ENCODE results near the gene TNIP1.
A peak's percentile ranks its signal among the peaks of the same experiment; 100 is the strongest.

The TNIP1 gene

DNA sequence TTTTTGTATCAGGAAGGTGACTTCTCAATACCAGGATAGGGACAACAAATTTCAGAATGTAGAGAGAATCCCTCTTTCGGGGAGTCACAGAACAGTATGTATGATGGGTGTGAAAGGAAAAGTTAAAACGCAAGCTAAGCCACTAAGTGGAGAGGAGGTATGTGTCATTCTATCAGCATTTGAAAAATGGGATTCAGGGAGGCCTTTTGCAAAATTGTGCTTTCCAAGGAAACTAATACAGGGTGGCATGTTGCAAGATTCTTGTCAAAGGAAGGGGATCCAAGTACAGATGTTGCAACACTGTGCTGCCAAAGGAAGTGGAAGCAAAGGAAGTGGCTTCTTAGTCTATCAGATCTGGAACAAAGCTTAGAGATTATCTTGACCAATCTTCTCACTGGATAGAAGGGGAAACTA lies 12.6 kb upstream of the TNIP1 start:
- Histone ChIP-seq H3K4me1 (ENCODE audit: control insufficient read depth in 1 of 2, insufficient read depth in 2 of 2, low read length in 2 of 2) (peaks cover 30 to 35% of the 10 kb centered on the region in 2 donors), H3K27ac (ENCODE audit: low read length) (peak overlapping the region; percentile 88), H3K9me3 (ENCODE audit: control insufficient read depth in 1 of 2, low read length in 2 of 2) (no peaks in the 10 kb centered on the region), H3K36me3 (ENCODE audit: control insufficient read depth in 1 of 2, insufficient read depth in 2 of 2, low read length in 2 of 2) (no peaks in the 10 kb centered on the region), H3K4me3 (ENCODE audit: low read depth in 1 of 2, low read length in 2 of 2) (no peak overlapping the region), H3K27me3 (ENCODE audit: low read depth, low read length) (no peaks in the 10 kb centered on the region)

DNA sequence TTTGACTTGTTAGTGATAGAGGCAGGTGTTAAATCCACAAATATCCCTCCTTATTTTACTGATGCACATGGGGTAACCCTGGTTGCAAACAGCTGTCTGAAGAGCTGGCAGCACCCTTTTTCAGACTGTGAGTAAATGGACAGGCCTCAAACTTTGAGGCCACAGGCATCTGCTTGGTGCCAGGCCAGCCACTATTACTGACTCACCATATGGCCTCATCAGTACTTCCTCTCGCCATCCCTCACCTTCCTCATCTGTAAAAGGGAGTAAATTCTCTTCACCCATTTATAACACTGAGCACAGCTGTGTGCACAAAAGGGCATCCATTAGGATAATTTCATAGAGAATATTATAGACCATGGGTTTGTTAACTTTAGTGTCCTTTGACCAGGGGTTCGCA lies 11.9 kb upstream of the TNIP1 start:
- H3K27me3 ChIP-seq (ENCODE audit: low read depth, low read length): no peaks in the 10 kb centered on the region
- H3K4me3 ChIP-seq (ENCODE audit: low read depth in 1 of 2, low read length in 2 of 2): no peak overlapping the region
- no peaks in the 10 kb centered on the region for H3K36me3 ChIP-seq (ENCODE audit: control insufficient read depth in 1 of 2, insufficient read depth in 2 of 2, low read length in 2 of 2)
- H3K4me1 ChIP-seq (ENCODE audit: control insufficient read depth in 1 of 2, insufficient read depth in 2 of 2, low read length in 2 of 2): peaks cover 30 to 31% of the 10 kb centered on the region in 2 donors
- no peaks in the 10 kb centered on the region for H3K9me3 ChIP-seq (ENCODE audit: control insufficient read depth in 1 of 2, low read length in 2 of 2)
- H3K27ac ChIP-seq (ENCODE audit: low read length): peak overlapping the region; percentile 88

DNA sequence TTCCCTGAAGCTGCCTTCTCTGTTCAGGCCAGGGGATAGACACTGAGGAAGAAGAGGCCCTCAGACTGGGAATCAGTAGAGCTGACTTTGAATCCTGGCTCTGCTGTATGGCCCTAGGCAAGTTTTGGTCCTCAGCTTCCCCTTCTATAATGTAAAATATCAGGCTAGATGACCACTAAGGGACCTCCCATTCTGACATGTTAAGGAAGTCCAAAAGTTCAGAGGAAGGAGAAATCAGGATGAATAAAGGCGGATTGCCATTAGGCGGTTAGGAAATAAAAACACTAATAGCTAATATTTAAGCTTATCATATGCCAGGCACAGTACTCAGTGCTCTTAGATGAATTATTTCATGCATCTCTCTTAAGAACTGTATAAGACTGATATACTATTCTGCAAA lies 8.9 kb upstream of the TNIP1 start:
- peaks cover 21 to 34% of the 10 kb centered on the region in 2 donors for H3K4me1 ChIP-seq (ENCODE audit: control insufficient read depth in 1 of 2, insufficient read depth in 2 of 2, low read length in 2 of 2)
- H3K9me3 ChIP-seq (ENCODE audit: control insufficient read depth in 1 of 2, low read length in 2 of 2): no peaks in the 10 kb centered on the region
- no peak overlapping the region for H3K4me3 ChIP-seq (ENCODE audit: low read depth in 1 of 2, low read length in 2 of 2)
- H3K27me3 ChIP-seq (ENCODE audit: low read depth, low read length): no peaks in the 10 kb centered on the region
- H3K36me3 ChIP-seq (ENCODE audit: control insufficient read depth in 1 of 2, insufficient read depth in 2 of 2, low read length in 2 of 2): no peaks in the 10 kb centered on the region
- no peak overlapping the region for H3K27ac ChIP-seq (ENCODE audit: low read length)

DNA sequence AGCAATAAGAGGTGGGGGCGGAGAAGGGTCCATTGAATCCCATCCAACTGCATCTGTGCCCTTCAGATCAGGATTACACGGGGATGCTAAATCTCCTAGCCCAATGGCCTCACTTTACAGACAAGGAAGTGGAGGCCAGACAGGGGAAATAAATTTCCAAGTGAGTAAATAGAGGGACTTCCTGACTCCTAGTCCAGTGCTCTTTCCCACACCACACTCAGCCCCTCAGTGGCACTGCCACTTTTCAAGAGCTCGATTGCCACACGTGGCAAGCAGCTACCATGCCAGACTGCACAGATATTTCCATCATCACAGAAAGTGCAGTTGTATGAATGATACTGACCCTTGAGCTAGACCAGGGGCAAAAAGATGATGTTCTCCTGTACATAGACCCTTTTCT lies 8.2 kb upstream of the TNIP1 start:
- H3K27me3 ChIP-seq (ENCODE audit: low read depth, low read length): no peaks in the 10 kb centered on the region
- H3K9me3 ChIP-seq (ENCODE audit: control insufficient read depth in 1 of 2, low read length in 2 of 2): no peaks in the 10 kb centered on the region
- no peak overlapping the region for H3K27ac ChIP-seq (ENCODE audit: low read length)
- H3K4me3 ChIP-seq (ENCODE audit: low read depth in 1 of 2, low read length in 2 of 2): no peak overlapping the region
- no peaks in the 10 kb centered on the region for H3K36me3 ChIP-seq (ENCODE audit: control insufficient read depth in 1 of 2, insufficient read depth in 2 of 2, low read length in 2 of 2)
- peaks cover 14 to 30% of the 10 kb centered on the region in 2 donors for H3K4me1 ChIP-seq (ENCODE audit: control insufficient read depth in 1 of 2, insufficient read depth in 2 of 2, low read length in 2 of 2)

DNA sequence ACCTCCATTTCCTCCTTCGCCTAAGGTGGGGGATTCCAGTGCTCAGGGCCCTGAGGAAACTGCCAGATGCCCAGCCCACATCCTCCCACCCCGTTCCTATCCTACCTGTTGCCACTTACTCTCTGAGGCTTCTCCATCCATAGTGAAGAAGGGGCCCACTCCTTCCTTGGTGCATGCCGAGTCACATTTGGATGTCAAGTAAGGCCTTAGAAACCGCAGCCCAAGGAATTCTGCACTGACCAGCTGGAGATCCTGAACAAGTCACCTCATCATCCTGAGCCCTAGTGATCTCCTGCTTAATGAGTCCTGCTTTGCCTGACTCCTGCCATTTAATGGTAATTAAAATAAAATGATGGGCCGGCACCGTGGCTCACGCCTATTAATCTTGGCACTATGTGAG lies 6.7 kb upstream of the TNIP1 start:
- Histone ChIP-seq H3K4me1 (ENCODE audit: control insufficient read depth in 1 of 2, insufficient read depth in 2 of 2, low read length in 2 of 2) (peaks cover 4 to 28% of the 10 kb centered on the region in 2 donors), H3K27ac (ENCODE audit: low read length) (peak overlapping the region; percentile 88), H3K27me3 (ENCODE audit: low read depth, low read length) (no peaks in the 10 kb centered on the region), H3K4me3 (ENCODE audit: low read depth in 1 of 2, low read length in 2 of 2) (no peak overlapping the region), H3K36me3 (ENCODE audit: control insufficient read depth in 1 of 2, insufficient read depth in 2 of 2, low read length in 2 of 2) (no peaks in the 10 kb centered on the region), H3K9me3 (ENCODE audit: control insufficient read depth in 1 of 2, low read length in 2 of 2) (no peaks in the 10 kb centered on the region)

DNA sequence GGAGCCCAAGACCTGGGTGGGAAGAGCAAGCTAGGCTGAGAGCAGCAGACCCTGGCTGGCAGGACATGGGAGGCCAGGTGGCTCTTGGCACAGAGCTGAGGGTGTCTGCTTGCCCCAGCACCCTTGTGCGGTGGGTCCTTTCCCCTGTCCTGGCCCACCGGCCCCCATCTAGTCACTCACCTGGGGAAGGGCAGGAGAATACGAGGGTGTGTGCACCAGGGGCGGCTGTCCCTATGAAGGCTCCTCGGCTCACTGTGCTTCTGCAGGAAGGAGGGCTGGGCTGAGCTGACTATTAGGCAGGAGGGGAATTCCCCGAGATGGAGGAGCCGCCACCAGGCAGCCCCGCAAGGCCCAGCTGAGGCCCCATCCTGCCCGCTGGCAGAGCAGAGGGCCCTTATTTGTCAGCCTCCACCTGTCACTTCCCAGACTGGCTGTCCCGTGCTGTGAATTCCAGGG lies 6.1 kb upstream of the TNIP1 start:
- H3K4me1 ChIP-seq (ENCODE audit: control insufficient read depth in 1 of 2, insufficient read depth in 2 of 2, low read length in 2 of 2): peaks cover 4 to 28% of the 10 kb centered on the region in 2 donors
- no peak overlapping the region for H3K4me3 ChIP-seq (ENCODE audit: low read depth in 1 of 2, low read length in 2 of 2)
- H3K27me3 ChIP-seq (ENCODE audit: low read depth, low read length): no peaks in the 10 kb centered on the region
- peak overlapping the region; percentile 88 for H3K27ac ChIP-seq (ENCODE audit: low read length)
- no peaks in the 10 kb centered on the region for H3K9me3 ChIP-seq (ENCODE audit: control insufficient read depth in 1 of 2, low read length in 2 of 2)
- H3K36me3 ChIP-seq (ENCODE audit: control insufficient read depth in 1 of 2, insufficient read depth in 2 of 2, low read length in 2 of 2): no peaks in the 10 kb centered on the region

DNA sequence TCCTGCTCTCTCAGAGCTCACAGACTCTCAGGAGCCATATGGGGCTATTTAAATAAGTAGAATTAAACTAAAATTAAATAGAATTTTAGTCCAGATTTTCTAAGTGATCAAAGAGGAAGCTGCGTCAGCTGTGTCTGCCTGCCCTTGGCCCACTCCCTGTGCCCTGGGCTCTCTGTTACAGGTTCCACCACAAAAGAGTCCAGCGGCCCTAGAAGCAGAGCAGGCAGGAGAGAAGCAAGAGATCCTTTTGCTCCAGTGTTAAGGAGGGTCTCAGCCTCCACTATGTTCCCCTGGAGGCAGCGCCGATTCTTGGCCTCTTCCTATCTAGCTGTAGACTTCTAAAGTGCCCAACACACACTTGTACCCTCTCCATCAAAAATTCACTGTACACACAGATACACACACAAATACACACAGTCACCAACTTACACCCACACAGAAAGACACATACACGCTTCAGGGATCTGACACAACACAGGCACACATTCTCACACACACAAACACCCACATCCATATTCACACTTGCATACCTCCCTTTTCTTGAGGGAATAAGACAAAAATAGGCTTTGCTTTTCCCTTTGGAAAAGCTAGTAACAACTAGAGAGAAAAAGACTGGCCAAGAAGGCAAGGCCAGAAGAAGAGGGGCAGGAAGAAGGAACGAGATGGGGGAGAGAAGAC lies 5.5 kb upstream of the TNIP1 start:
- Histone ChIP-seq H3K4me1 (ENCODE audit: control insufficient read depth in 1 of 2, insufficient read depth in 2 of 2, low read length in 2 of 2) (peaks cover 4 to 28% of the 10 kb centered on the region in 2 donors), H3K27ac (ENCODE audit: low read length) (peak overlapping the region; percentile 88)

DNA sequence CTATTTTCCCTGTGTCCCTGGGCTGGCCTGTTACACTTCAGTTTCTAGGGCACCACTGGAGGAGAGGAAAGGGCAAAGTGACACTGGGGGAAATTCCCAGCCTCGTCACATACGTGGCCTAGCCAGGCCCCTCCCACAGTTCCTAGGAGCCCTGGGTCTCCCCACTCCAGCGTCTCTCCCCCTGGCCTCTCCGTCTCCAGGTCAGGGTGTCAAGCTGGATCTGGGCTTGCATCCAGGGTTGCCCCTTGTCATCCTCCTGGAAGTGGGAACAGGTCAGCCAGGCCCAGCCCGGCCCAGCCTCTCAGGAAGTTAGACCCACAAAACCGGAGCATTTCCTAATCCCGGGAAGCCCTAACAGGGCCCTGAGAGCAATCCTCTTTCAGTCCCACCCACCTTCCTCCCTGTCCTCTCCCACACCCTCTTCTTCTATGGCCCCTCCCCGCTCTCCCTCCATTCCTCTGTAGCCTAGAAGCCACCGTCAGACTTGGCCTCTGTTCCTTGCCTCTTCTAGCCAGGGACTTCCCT lies 4.7 kb upstream of the TNIP1 start:
- H3K27ac ChIP-seq (ENCODE audit: low read length): peak overlapping the region; percentile 88
- H3K4me3 ChIP-seq (ENCODE audit: low read depth in 1 of 2, low read length in 2 of 2): no peak overlapping the region
- H3K36me3 ChIP-seq (ENCODE audit: control insufficient read depth in 1 of 2, insufficient read depth in 2 of 2, low read length in 2 of 2): peaks cover 0 to 3% of the 10 kb centered on the region in 2 donors
- no peaks in the 10 kb centered on the region for H3K27me3 ChIP-seq (ENCODE audit: low read depth, low read length)
- H3K4me1 ChIP-seq (ENCODE audit: control insufficient read depth in 1 of 2, insufficient read depth in 2 of 2, low read length in 2 of 2): peaks cover 4 to 28% of the 10 kb centered on the region in 2 donors
- no peaks in the 10 kb centered on the region for H3K9me3 ChIP-seq (ENCODE audit: control insufficient read depth in 1 of 2, low read length in 2 of 2)

More for the DNA sequence above, 5.5 kb upstream of the TNIP1 start:
- no peaks in the 10 kb centered on the region for H3K36me3 ChIP-seq (ENCODE audit: control insufficient read depth in 1 of 2, insufficient read depth in 2 of 2, low read length in 2 of 2)
- H3K4me3 ChIP-seq (ENCODE audit: low read depth in 1 of 2, low read length in 2 of 2): no peak overlapping the region
- no peaks in the 10 kb centered on the region for H3K9me3 ChIP-seq (ENCODE audit: control insufficient read depth in 1 of 2, low read length in 2 of 2)
- no peaks in the 10 kb centered on the region for H3K27me3 ChIP-seq (ENCODE audit: low read depth, low read length)

DNA sequence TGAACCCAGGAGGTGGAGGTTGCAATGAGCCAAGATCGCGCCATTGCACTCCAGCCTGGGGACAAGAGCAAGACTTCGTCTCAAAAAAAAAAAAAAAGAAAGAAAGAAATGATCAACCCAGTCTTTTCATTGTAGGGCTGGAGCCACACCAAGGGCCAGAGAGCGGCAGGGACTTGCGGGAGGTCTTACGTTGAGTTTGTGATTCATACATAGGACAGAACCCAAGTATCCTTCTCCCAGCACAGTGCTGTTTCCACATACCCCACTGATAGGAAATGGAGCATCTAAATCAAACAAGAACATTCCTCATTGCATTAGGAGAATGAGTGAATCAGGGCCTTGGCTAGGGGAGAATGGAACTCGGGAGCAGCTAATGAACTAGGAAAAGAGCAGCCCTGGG lies 3.5 kb upstream of the TNIP1 start:
- H3K36me3 ChIP-seq (ENCODE audit: control insufficient read depth in 1 of 2, insufficient read depth in 2 of 2, low read length in 2 of 2): peaks cover 0 to 4% of the 10 kb centered on the region in 2 donors
- H3K9me3 ChIP-seq (ENCODE audit: control insufficient read depth in 1 of 2, low read length in 2 of 2): no peaks in the 10 kb centered on the region
- H3K27me3 ChIP-seq (ENCODE audit: low read depth, low read length): no peaks in the 10 kb centered on the region
- H3K4me3 ChIP-seq (ENCODE audit: low read depth in 1 of 2, low read length in 2 of 2): no peak overlapping the region
- H3K4me1 ChIP-seq (ENCODE audit: control insufficient read depth in 1 of 2, insufficient read depth in 2 of 2, low read length in 2 of 2): peaks cover 13 to 35% of the 10 kb centered on the region in 2 donors
- H3K27ac ChIP-seq (ENCODE audit: low read length): peak overlapping the region; percentile 88

DNA sequence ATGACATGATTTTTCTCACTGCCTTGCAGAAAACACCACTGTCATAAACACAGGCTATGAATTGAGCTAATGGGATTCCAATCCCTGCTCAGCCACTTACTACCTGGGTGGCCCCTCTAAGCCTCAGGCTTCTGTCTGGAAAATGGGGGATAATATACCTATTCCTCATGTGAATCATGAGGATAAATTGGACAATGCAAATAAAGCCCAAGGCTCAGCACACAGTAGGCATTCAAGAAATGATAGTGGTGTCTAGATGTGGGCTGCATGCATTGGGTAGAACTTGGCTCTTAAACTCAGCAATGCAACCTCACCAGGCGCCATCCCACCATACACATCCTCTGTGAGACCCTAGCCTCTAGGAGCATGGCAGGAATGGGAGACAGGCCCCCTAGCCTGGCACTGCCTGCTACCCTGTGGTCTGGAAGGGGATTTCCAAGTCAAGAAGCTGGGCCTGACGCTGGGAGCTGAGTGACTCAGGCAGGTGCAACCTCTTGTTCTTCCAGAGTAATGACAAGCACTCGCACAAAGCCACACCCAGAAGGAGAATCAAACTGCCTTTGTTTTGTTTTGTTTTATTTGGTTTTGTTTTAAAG lies 2.3 kb upstream of the TNIP1 start:
- H3K4me3 ChIP-seq (ENCODE audit: low read depth in 1 of 2, low read length in 2 of 2): no peak overlapping the region
- H3K36me3 ChIP-seq (ENCODE audit: control insufficient read depth in 1 of 2, insufficient read depth in 2 of 2, low read length in 2 of 2): peaks cover 1 to 8% of the 10 kb centered on the region in 2 donors
- no peaks in the 10 kb centered on the region for H3K27me3 ChIP-seq (ENCODE audit: low read depth, low read length)
- H3K27ac ChIP-seq (ENCODE audit: low read length): peak overlapping the region; percentile 99
- peaks cover 22 to 37% of the 10 kb centered on the region in 2 donors for H3K4me1 ChIP-seq (ENCODE audit: control insufficient read depth in 1 of 2, insufficient read depth in 2 of 2, low read length in 2 of 2)
- H3K9me3 ChIP-seq (ENCODE audit: control insufficient read depth in 1 of 2, low read length in 2 of 2): no peaks in the 10 kb centered on the region

DNA sequence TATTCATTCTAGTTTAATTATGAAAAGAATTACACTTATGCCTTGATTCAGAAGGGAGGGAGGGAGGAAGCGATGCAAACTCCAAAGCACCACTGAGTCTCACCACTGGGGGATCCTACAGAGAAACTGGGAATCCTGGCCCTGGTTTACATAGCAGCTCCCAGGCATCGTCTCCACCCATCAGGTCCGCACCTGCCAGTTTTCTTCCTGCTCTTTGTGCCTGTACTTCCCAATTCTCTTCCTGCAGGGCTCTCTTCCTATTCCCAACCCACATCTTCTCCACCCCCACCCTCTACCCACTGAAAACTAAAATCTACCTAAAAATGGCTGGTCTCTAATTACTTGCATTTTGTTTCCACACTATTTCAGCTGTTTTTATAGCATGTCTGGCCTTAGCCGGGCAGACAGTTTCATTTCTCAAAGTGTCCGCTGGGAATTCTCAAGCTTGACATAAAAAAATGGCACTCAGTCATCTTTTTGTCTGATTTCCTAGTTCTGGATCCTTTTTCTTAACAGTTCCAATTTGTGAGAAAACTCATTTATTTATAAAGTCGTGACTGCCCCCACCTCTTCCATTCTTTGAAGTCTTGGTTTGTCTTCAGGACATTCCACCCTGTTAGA lies 1.6 kb upstream of the TNIP1 start:
- Histone ChIP-seq H3K4me3 (ENCODE audit: low read depth in 1 of 2, low read length in 2 of 2) (peak overlapping the region; percentile 70 to 90), H3K27ac (ENCODE audit: low read length) (peak overlapping the region; percentile 99), H3K9me3 (ENCODE audit: control insufficient read depth in 1 of 2, low read length in 2 of 2) (no peaks in the 10 kb centered on the region), H3K27me3 (ENCODE audit: low read depth, low read length) (no peaks in the 10 kb centered on the region), H3K36me3 (ENCODE audit: control insufficient read depth in 1 of 2, insufficient read depth in 2 of 2, low read length in 2 of 2) (peaks cover 4 to 8% of the 10 kb centered on the region in 2 donors), H3K4me1 (ENCODE audit: control insufficient read depth in 1 of 2, insufficient read depth in 2 of 2, low read length in 2 of 2) (peaks cover 26 to 42% of the 10 kb centered on the region in 2 donors)

Data from muscle layer of duodenum (tissue), 2 donors.